Endodermal cell (in vitro differentiated cells): ENCODE measurements around the gene NOP9. TPM values are rescaled to one million over a fixed set of nuclear protein-coding genes. Genes with fewer than 3 reads are reported as not detected.

Experiments used
- DNase-seq: peaks from one replicate; pipeline ENCODE4 v3.0.0-alpha.2; 2017
- H3K27ac ChIP-seq: 2 replicates; pipeline ENCODE4 v1.5.1; 2013; ENCODE audit warnings: mild to moderate bottlenecking, low read depth, low read length, moderate library complexity
- H3K27me3 ChIP-seq: 2 replicates; pipeline ENCODE4 v1.6.1; 2013; ENCODE audit warnings: mild to moderate bottlenecking, low read length, moderate library complexity; ENCODE audit not compliant: insufficient read depth, control insufficient read depth, poor library complexity, severe bottlenecking
- H3K36me3 ChIP-seq: 2 replicates; pipeline ENCODE4 v1.7.0; 2013; ENCODE audit warnings: mild to moderate bottlenecking, low read length, moderate library complexity; ENCODE audit not compliant: control insufficient read depth, insufficient read depth
- H3K4me1 ChIP-seq: one replicate; pipeline ENCODE4 v1.7.0; 2013; ENCODE audit warnings: low read length; ENCODE audit not compliant: control insufficient read depth, insufficient read depth
- H3K4me3 ChIP-seq: 2 replicates; pipeline ENCODE4 v1.5.1; 2013; ENCODE audit warnings: mild to moderate bottlenecking, low read length, moderate library complexity
- H3K9ac ChIP-seq: 2 replicates; pipeline ENCODE4 v1.6.1; 2013; ENCODE audit warnings: mild to moderate bottlenecking, low read length, moderate library complexity; ENCODE audit not compliant: poor library complexity, severe bottlenecking; ENCODE audit errors: extremely low read depth
- H3K9me3 ChIP-seq: 2 replicates; pipeline ENCODE4 v1.6.1; 2013; ENCODE audit warnings: mild to moderate bottlenecking, low read length, moderate library complexity; ENCODE audit not compliant: control insufficient read depth
- H3K27ac Mint-ChIP-seq: 2 replicates; pipeline ENCODE4 v1.8.0; 2020; ENCODE audit warnings: mixed read lengths
- H3K27me3 Mint-ChIP-seq: 2 replicates; pipeline ENCODE4 v1.8.0; 2021; ENCODE audit warnings: mild to moderate bottlenecking, mixed read lengths; ENCODE audit not compliant: insufficient read depth
- H3K36me3 Mint-ChIP-seq: 2 replicates; pipeline ENCODE4 v1.8.0; 2020; ENCODE audit warnings: low read depth, mixed read lengths
- H3K4me1 Mint-ChIP-seq: 2 replicates; pipeline ENCODE4 v1.8.0; 2020; ENCODE audit warnings: mixed read lengths
- H3K4me3 Mint-ChIP-seq: 2 replicates; pipeline ENCODE4 v1.8.0; 2020; ENCODE audit warnings: mild to moderate bottlenecking, moderate library complexity, mixed read lengths
- H3K9me3 Mint-ChIP-seq: 2 replicates; pipeline ENCODE4 v1.8.0; 2020; ENCODE audit warnings: mild to moderate bottlenecking, mixed read lengths
- WGBS, 2 experiments: methylation state at CpG; one replicate each; pipeline versions ENCODE4 v1.1.5 to v1.1.7; 2013; ENCODE audit warnings: missing lambda C conversion rate in 2 of 2, mixed read lengths in 1 of 2; ENCODE audit not compliant: insufficient coverage in 1 of 2, insufficient read length in 1 of 2; 5-methylcytosine and 5-hydroxymethylcytosine counted together
- total RNA-seq, 2 donors: library from RNA; stranded (reverse); fragmentation: NEBNext Ultra II Directional in 1 of 2; extraction: Animal tissue kit (Norgen Biotek cat#: 25700) in 1 of 2; gene quantifications; 2 replicates in 1 of 2; 3 replicates in 1 of 2; pipeline ENCODE4 v1.2.1, GENCODE V29; 2021
- TF ChIP-seq, protein P1 (sequence below): fragments of 200-600 bp; sonication (generic); conservative IDR thresholded peaks from 2 replicates; pipeline ENCODE4 v1.5.0; 2021; ENCODE audit warnings: antibody characterized with exemption, mild to moderate bottlenecking

The NOP9 gene
- total RNA-seq, 2 donors from 2014 or later: 31.1 to 32.0 TPM

DNA sequence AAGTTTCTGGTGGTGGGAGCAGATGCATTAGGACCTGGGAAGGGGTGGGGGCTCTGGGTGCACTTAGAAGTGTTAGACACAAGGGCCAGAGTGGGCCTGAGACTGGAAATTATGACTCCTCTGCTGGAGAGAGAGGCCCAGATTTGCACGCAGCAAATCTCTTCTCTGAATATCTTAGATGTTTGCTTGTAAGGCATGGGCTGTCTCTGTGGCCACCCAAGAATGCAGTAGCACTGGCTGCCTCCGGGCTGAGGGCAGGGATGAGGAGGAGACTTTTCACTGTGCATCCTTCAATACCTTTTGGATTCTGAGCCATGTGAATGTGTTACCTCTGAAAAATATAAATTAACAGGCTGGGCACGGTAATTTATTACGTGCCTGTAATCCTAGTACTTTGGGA is 14.3 kb upstream of the NOP9 start:
- Histone ChIP-seq H3K9ac (no peak overlapping the region), H3K27me3 (no peaks in the 10 kb centered on the region), H3K9me3 (no peaks in the 10 kb centered on the region), H3K27ac (no peak overlapping the region), H3K36me3 (peaks cover 11% of the 10 kb centered on the region), H3K4me1 (no peaks in the 10 kb centered on the region), H3K4me3 (no peak overlapping the region)
- Mint-ChIP-seq H3K27me3 (no peaks in the 10 kb centered on the region), H3K27ac (no peak overlapping the region), H3K4me3 (no peak overlapping the region), H3K36me3 (peaks cover under 1% of the 10 kb centered on the region), H3K9me3 (no peaks in the 10 kb centered on the region), H3K4me1 (no peaks in the 10 kb centered on the region)
- DNase-seq: no peak
- WGBS, 2 experiments: 92 to 97% methylated on average over 4 of the region's 4 CpGs
- TF ChIP-seq, protein P1, sequence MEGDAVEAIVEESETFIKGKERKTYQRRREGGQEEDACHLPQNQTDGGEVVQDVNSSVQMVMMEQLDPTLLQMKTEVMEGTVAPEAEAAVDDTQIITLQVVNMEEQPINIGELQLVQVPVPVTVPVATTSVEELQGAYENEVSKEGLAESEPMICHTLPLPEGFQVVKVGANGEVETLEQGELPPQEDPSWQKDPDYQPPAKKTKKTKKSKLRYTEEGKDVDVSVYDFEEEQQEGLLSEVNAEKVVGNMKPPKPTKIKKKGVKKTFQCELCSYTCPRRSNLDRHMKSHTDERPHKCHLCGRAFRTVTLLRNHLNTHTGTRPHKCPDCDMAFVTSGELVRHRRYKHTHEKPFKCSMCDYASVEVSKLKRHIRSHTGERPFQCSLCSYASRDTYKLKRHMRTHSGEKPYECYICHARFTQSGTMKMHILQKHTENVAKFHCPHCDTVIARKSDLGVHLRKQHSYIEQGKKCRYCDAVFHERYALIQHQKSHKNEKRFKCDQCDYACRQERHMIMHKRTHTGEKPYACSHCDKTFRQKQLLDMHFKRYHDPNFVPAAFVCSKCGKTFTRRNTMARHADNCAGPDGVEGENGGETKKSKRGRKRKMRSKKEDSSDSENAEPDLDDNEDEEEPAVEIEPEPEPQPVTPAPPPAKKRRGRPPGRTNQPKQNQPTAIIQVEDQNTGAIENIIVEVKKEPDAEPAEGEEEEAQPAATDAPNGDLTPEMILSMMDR: no peak

DNA sequence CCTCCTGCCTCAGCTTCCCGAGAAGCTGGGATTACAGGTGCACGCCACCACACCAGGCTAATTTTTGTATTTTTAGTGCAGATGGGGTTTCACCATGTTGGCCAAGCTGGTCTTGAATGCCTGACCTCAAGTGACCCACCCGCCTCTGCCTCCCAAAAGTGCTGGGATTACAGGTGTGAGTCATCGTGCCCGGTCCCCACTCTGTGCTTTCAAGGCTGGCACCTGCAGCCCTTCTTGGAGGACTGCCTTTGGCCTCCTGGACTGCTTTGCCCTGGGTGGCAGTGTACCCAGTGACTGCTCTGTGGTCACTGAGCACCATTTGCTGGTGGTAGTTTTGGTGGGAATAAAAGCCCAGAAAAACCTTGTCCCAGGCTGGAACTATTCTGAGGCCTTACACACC is 12.7 kb upstream of the NOP9 start:
- Mint-ChIP-seq H3K4me3 (no peak overlapping the region), H3K4me1 (no peaks in the 10 kb centered on the region), H3K36me3 (peaks cover 8% of the 10 kb centered on the region), H3K9me3 (no peaks in the 10 kb centered on the region), H3K27me3 (no peaks in the 10 kb centered on the region), H3K27ac (no peak overlapping the region)
- TF ChIP-seq, protein P1: no peak
- H3K36me3 ChIP-seq: peaks cover 11% of the 10 kb centered on the region
- H3K4me3 ChIP-seq: no peak overlapping the region
- H3K27me3 ChIP-seq: no peaks in the 10 kb centered on the region
- no peaks in the 10 kb centered on the region for H3K9me3 ChIP-seq
- no peaks in the 10 kb centered on the region for H3K4me1 ChIP-seq
- H3K9ac ChIP-seq: no peak overlapping the region
- no peak overlapping the region for H3K27ac ChIP-seq
- DNase-seq: no peak
- 95% methylated on average over 5 of the region's 5 CpGs for WGBS, 2 experiments

DNA sequence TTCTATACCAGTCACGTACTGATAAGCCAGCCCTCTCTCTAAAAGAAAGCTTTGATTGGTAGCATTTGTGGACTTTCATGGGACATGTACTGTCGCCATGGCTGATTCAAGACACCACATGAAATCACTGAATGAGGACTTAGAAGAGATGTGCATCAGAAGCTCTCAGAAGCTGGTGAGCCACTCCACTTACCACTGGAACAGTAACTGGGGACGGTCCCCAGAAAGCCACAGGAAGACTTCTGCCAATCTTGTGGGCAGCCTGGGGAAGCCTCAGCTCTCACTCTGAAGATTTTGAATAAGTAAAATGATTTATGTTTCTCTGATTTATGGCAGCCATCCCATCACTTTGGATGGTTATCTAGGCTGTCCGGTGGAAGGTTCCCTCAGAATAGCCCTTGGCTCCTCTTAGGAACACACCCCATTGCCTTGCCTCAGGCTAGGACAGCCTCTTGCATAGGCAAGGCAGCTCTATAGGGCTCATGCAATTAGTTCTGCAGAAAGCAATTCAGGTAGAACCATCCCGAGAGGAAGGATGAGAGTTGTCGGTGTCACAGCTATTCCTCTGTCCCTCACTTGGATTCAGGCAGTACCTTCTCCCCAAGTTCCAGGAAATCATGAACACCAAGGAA is 9.9 kb upstream of the NOP9 start:
- H3K4me1 Mint-ChIP-seq: no peaks in the 10 kb centered on the region
- H3K27ac Mint-ChIP-seq: no peak overlapping the region
- Histone ChIP-seq H3K27me3 (no peaks in the 10 kb centered on the region), H3K4me1 (no peaks in the 10 kb centered on the region), H3K4me3 (no peak overlapping the region), H3K9me3 (no peaks in the 10 kb centered on the region), H3K36me3 (peaks cover 21% of the 10 kb centered on the region), H3K9ac (no peak overlapping the region), H3K27ac (no peak overlapping the region)
- no peak overlapping the region for H3K4me3 Mint-ChIP-seq
- H3K36me3 Mint-ChIP-seq: peaks cover 18% of the 10 kb centered on the region
- H3K9me3 Mint-ChIP-seq: no peaks in the 10 kb centered on the region
- no peaks in the 10 kb centered on the region for H3K27me3 Mint-ChIP-seq
- TF ChIP-seq, protein P1: no peak
- 80 to 100% methylated on average over 2 to 6 of the region's 6 CpGs for WGBS, 2 experiments
- DNase-seq: no peak
